ENCODE results near the gene TMBIM6. TPM values are rescaled to one million over a fixed set of nuclear protein-coding genes. Genes with fewer than 3 reads are reported as not detected.

TMBIM6 gene
- total RNA-seq, 2 experiments from 2014 or later = 120 to 170 TPM

- no peaks in the 10 kb centered on the region for H3K9me2 ChIP-seq (ENCODE audit: insufficient read depth, low read length)
- H3K79me2 ChIP-seq (ENCODE audit: insufficient read depth, low read depth, low read length) = no peaks in the 10 kb centered on the region
- POLR2A ChIA-PET = interaction anchor here (1.3 kb wide), 1 partner anchor 44 kb away, joined by 3 read pairs; the partner anchor contains the start of gene NCKAP5L
- no peak for DNase-seq (ENCODE audit: low spot score)
- no peak overlapping the region for H2AFZ ChIP-seq (ENCODE audit: low read length)
- no peaks in the 10 kb centered on the region for H4K20me1 ChIP-seq (ENCODE audit: insufficient read depth, low read length)
- TF ChIP-seq EZH2phosphoT487 (IDR thresholded peaks at IDR 0.05; ENCODE audit: borderline replicate concordance, low read depth, low read length) (no peak), CTCF (conservative IDR thresholded peaks at IDR 0.05; ENCODE audit: low read length) (no peak)
- H3K4me1 ChIP-seq (ENCODE audit: insufficient read depth, low read length, poor library complexity, severe bottlenecking) = no peaks in the 10 kb centered on the region
- CTCF ChIA-PET (ENCODE audit: unreplicated experiment) = no interaction called here
- no peak overlapping the region for H3K4me3 ChIP-seq (ENCODE audit: low read depth, low read length, poor library complexity, severe bottlenecking)
- H3K27ac ChIP-seq (ENCODE audit: low read depth, low read length, poor library complexity, severe bottlenecking) = no peak overlapping the region
- H3K9me3 ChIP-seq (ENCODE audit: low read length) = peaks cover 5% of the 10 kb centered on the region; the same call in 1 of the 2 replicates
- BruUV-seq (replicated peaks) = no TSS peak
- no peaks in the 10 kb centered on the region for H3K36me3 ChIP-seq (ENCODE audit: insufficient read depth, low read length)
- intact Hi-C loops (cut with micrococcal nuclease; ENCODE audit: unreplicated experiment) = no loop called here
- H3K4me2 ChIP-seq (ENCODE audit: low read length) = no peak overlapping the region
Measured at GRCh38 chr12:49783917-49784676, 42.7 kb downstream of the TMBIM6 start.

GRCh38 chr12:49784756-49785409 is 43.5 kb downstream of the TMBIM6 start:
- Histone ChIP-seq H3K4me3 (ENCODE audit: low read depth, low read length, poor library complexity, severe bottlenecking) (no peak overlapping the region), H3K36me3 (ENCODE audit: insufficient read depth, low read length) (no peaks in the 10 kb centered on the region), H4K20me1 (ENCODE audit: insufficient read depth, low read length) (no peaks in the 10 kb centered on the region), H2AFZ (ENCODE audit: low read length) (no peak overlapping the region), H3K4me2 (ENCODE audit: low read length) (no peak overlapping the region), H3K9me2 (ENCODE audit: insufficient read depth, low read length) (no peaks in the 10 kb centered on the region), H3K9me3 (ENCODE audit: low read length) (peaks cover 5% of the 10 kb centered on the region; the same call in 1 of the 2 replicates), H3K79me2 (ENCODE audit: insufficient read depth, low read depth, low read length) (no peaks in the 10 kb centered on the region), H3K4me1 (ENCODE audit: insufficient read depth, low read length, poor library complexity, severe bottlenecking) (no peaks in the 10 kb centered on the region), H3K27ac (ENCODE audit: low read depth, low read length, poor library complexity, severe bottlenecking) (no peak overlapping the region)
- BruUV-seq (replicated peaks) = no TSS peak
- no peak for TF ChIP-seq EZH2phosphoT487 (IDR thresholded peaks at IDR 0.05; ENCODE audit: borderline replicate concordance, low read depth, low read length)
- TF ChIP-seq CTCF (conservative IDR thresholded peaks at IDR 0.05; ENCODE audit: low read length) = no peak
- DNase-seq (ENCODE audit: low spot score) = no peak
- ChIA-PET POLR2A (no interaction called here), CTCF (ENCODE audit: unreplicated experiment) (no interaction called here)
- intact Hi-C loops (cut with micrococcal nuclease; ENCODE audit: unreplicated experiment) = no loop called here

GRCh38 chr12:49787672-49788071 is 46.3 kb downstream of the TMBIM6 start:
- H3K9me3 ChIP-seq (ENCODE audit: low read length) = peaks cover 5% of the 10 kb centered on the region; the same call in 1 of the 2 replicates
- no peaks in the 10 kb centered on the region for H3K4me1 ChIP-seq (ENCODE audit: insufficient read depth, low read length, poor library complexity, severe bottlenecking)
- no peaks in the 10 kb centered on the region for H3K9me2 ChIP-seq (ENCODE audit: insufficient read depth, low read length)
- intact Hi-C loops (cut with micrococcal nuclease; ENCODE audit: unreplicated experiment) = no loop called here
- ChIA-PET POLR2A (interaction anchor here (0.7 kb wide), 1 partner anchor 38 kb away, joined by 3 read pairs; no protein-coding TSS in a partner anchor), CTCF (ENCODE audit: unreplicated experiment) (no interaction called here)
- H3K79me2 ChIP-seq (ENCODE audit: insufficient read depth, low read depth, low read length) = no peaks in the 10 kb centered on the region
- no peak for TF ChIP-seq EZH2phosphoT487 (IDR thresholded peaks at IDR 0.05; ENCODE audit: borderline replicate concordance, low read depth, low read length)
- TF ChIP-seq CTCF (conservative IDR thresholded peaks at IDR 0.05; ENCODE audit: low read length) = no peak
- no peak for DNase-seq (ENCODE audit: low spot score)
- BruUV-seq (replicated peaks) = no TSS peak
- H4K20me1 ChIP-seq (ENCODE audit: insufficient read depth, low read length) = no peaks in the 10 kb centered on the region
- H3K36me3 ChIP-seq (ENCODE audit: insufficient read depth, low read length) = no peaks in the 10 kb centered on the region
- H2AFZ ChIP-seq (ENCODE audit: low read length) = no peak overlapping the region
- H3K4me2 ChIP-seq (ENCODE audit: low read length) = no peak overlapping the region
- H3K4me3 ChIP-seq (ENCODE audit: low read depth, low read length, poor library complexity, severe bottlenecking) = no peak overlapping the region
- no peak overlapping the region for H3K27ac ChIP-seq (ENCODE audit: low read depth, low read length, poor library complexity, severe bottlenecking)

All from OCI-LY7 (cell line).